NCI-H82 treated with DMSO at 0.1 percent for 48 hours (cell line): ENCODE results near the gene EHD2.

Experiments used
- DNase-seq: peaks from one replicate; lab custom pipeline; 2025; ENCODE audit not compliant: unreplicated experiment; lab: John Stamatoyannopoulos, UW

EHD2 gene

GRCh38 chr19:47691090-47691489, 22.1 kb upstream of the EHD2 start:
- DNase-seq, result no peak

- DNase-seq, result no peak
These were observed 21.4 kb upstream of the EHD2 start for GRCh38 chr19:47691782-47692181.

DNA sequence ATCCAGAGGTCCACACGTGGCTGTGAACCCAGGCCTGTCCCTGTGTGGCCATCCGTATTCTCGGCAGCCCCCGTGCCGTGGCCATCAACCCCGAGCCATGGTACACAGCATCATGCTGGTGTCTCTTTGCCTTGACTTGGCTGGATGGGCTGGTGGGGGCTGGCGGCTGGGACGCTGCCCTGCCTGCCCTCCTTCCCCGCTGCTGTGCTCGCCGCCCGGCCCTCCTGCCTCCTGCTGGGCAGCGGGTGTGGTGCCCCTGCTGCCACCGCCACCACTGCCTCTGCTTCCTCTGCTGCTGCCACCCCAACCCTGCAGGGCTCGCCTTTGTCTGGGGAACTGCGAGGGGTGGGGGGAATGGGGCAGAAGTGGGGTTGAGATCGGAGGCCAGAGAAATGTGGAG, 19.7 kb upstream of the EHD2 start:
- no peak for DNase-seq

DNA sequence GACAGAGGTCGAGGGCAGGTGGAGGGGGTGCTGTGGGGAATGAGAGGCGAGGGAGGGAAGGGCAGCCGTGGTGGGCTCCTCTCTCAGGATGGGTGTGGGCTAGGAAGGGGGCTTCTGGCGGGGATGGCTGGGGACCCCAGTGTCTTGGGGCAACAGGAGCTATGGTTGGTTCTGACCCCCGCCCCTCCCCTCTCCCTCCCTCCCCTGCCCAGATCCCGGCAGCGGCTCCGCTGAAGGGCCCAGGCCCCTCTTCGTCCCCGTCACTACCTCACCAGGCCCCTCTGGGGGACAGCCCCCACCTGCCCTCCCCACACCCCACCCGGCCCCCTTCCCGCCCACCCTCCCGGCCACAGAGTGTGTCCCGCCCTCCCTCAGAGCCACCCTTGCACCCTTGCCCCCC, 19.3 kb upstream of the EHD2 start:
- DNase-seq, result no peak

DNA sequence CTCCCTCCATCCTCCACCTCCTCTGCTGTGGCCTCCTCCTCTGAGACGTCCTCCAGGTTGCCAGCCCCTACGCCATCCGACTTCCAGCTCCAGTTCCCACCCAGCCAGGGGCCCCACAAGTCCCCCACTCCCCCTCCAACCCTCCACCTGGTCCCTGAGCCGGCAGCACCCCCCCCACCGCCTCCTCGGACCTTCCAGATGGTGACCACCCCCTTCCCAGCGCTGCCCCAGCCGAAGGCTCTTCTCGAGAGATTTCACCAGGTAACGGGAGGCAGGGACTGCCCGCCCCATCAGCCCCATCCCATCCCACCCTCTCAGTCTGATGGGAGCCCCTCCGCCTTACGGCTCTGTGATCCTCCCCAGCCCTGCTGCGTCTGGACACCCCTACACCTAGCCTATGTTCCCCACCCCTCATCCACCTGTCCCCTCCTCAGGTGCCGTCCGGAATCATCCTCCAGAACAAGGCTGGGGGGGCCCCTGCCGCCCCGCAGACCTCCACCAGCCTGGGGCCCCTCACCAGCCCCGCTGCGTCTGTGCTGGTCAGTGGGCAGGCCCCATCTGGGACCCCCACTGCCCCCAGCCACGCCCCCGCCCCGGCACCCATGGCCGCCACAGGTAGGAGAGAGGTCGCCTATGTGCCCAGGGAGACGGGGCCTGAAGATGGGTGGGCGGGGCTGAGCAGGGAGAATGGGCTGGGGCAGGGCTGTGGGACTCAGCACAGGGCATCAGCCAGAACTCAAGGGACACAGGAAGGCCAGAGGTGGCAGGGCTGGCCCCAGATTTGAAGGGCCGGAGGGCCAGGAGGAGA, 18.6 kb upstream of the EHD2 start:
- no peak for DNase-seq

DNA sequence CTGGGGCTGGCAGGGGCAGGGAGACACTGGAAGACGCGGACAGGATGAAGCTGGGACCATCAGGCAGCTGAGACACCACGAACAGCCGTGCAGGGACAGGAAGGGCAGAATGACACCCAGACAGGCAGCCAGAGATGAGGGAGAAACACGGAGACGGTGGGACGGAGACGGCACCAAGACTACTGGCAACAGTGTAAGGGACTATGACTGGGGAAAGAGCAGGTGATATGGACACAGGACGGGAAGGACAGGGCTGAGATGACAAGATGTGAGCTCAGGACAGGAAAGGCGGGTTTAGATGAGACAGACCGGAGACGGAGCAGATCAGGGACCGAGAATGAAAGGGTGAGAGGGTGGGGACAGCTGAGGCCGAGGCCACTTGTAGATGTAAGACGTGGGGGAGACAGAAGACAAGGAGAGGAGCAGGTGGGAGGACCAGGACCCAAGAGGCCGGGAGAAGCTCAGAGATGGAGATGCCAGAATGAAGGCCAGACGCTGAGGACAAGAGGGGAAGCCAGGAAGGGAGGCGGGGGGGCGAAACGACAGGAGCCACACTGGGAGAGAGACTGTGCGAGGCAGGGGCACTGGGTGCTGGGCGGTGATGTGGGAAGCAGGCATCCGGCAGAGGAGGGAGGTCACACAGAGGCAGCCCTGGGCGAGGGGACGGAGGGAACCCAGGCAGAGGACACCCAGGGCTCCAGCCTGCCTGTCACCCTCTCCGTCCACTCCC, 17.5 kb upstream of the EHD2 start:
- no peak for DNase-seq

DNA sequence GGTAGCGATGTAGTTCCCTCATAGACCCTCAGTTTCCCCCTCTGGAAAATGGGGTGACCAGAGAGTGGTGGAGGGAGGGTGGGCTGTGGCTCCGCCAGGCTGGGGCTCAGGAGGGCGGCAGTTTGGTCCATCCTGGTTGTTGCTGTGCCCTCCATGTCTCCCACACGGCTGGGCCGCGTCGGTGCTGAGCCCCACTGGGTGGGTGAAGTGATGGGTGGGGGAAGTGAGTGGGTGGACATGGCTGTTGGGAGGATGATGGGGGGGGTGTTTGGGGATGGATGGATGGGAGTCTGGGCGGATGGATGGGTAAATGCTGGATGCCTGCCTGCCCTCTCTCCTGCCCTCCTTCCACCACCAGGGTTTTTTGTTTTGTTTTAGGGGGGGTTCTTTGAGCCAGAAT, 16.6 kb upstream of the EHD2 start:
- no peak for DNase-seq

- peak; percentile 53 for DNase-seq
These were observed 15.2 kb upstream of the EHD2 start for GRCh38 chr19:47697863-47698609.

DNA sequence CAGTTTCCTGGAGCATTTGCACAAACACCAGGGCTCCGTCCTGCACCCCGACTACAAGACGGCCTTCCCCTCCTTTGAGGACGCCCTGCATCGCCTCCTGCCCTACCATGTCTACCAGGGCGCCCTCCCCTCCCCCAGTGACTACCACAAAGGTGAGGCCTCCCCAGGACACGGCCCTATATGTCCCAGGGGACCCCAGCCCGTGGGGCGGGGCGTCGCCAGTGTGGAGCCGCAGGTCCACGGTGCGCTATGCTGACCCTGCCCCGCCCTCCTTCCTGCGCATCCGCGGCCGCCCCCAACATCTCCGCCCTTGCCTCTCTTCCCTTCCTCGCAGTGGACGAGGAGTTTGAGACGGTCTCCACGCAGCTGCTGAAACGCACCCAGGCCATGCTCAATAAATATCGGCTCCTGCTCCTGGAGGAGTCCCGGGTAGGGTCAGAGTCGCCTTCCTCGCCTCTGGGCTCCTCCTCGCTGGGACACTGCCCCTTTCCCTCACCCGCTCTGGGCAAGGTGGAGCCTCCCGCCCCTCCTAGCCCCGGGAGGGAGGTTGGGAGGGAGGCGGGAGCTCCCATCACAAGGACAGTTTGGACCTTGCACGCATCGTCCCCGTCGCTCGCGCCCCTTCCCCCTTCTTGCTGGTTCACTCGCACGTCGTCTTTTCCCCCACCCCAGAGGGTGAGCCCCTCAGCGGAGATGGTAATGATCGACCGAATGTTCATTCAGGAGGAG, 14.4 kb upstream of the EHD2 start:
- DNase-seq, result no peak

DNA sequence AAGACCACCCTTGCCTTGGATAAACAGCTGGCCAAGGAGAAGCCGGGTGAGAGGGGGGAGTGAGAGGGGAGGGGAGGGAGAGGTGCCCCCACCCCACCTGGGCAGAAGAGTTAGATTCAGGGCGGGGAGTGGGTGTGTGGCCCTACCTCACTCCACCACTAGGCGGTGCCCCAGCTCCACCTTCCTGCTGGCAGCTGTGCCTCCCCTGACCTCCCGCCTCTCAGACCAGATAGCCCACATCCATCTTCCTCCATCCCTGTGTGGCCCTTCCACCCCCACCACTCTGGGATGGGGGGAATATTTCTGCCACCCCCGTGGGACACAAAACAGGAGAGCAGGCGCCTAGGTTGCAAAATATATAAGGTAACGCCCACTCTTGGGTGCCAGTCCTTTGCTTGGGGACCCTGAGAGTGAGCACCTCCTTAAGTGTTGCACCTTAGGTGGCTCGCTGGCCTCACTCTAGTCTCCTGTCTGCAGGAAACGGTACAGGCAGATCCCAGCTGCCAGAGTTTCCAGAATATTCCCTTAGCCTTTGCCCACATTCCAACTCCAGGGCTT, 13.8 kb upstream of the EHD2 start:
- DNase-seq, result peak; percentile 33

GRCh38 chr19:47700934-47701716, 12.1 kb upstream of the EHD2 start:
- DNase-seq, result no peak

DNA sequence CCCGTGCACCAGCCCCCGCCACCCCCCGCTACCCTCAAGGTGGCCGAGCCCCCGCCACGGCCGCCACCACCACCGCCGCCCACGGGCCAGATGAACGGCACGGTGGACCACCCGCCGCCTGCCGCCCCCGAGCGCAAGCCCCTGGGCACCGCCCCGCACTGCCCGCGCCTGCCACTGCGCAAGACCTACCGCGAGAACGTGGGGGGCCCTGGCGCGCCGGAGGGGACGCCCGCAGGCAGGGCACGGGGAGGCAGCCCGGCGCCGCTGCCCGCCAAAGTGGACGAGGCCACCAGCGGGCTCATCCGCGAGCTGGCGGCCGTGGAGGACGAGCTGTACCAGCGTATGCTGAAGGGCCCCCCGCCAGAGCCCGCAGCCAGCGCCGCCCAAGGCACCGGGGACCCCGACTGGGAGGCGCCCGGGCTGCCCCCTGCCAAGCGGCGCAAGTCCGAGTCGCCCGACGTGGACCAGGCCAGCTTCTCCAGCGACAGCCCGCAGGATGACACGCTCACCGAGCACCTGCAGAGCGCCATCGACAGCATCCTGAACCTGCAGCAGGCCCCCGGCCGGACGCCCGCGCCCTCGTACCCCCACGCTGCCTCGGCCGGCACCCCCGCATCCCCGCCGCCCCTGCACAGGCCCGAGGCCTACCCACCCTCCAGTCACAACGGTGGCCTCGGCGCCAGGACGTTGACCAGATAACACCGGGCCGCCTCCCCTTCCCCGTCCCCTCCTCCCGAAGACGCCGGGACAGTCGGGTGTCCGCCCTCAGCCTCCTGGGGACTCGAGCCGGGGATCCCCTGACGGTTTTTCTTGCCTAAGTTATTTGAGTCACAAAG, 11.3 kb upstream of the EHD2 start:
- DNase-seq, result no peak

DNA sequence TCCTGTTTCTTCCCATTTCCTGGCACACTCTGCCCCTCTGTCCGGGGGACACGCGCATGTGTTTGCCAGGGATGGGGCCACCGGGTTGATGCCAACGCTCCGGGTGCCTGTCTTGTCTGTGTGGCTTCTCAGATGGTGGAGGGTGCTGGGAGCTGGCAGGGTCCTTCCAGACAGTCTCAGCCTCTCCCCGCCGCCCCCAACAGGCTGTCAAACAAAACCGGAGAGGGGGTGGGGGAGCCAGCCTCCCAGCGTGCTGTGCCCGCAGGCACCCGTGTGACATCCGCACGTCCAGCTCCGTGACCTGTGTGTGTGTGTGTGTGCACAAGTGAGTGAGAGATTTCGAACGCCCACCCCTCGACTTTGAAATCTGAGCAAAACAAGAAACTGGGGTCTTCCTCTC, 10.6 kb upstream of the EHD2 start:
- no peak for DNase-seq

DNA sequence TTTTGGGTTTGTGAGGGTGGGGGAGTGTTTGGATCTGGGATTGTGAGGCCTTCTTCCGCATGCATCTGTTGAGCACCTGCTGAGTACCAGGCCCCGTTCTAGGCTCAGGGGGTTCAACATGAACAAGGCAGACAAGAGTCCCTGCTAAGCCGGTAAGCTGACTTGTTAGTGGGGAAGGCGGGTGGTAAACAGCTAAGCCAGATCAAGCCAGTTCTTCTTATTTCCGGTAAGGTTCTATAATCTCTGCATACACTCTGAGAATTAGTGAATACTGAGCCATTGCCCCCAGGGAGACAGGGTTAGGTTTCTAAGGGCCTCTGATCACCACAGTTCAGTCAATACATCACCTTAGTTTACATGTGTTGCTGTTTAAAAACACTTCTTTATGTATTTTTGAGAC, 9.9 kb upstream of the EHD2 start:
- DNase-seq, result peak; percentile 87

DNA sequence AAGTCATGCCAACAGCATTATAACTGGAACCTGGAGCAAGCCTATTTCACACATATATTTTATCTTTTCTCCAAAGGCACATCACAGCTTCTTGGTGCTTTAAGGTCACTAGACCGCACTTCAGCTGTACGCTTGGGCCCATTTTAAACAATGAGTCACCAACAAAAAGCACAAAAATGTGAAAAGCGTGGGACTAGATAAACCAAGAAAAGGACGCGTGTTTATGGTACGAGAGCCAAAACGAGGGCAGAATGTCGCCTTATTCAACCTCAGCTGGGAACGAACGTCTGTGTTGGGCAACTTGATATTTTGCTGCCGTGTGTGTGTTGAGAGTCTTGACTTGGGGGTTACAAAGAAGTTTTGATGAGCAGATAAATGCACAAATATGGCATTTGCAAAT, 9.2 kb upstream of the EHD2 start:
- no peak for DNase-seq

- no peak for DNase-seq
These were observed 8.6 kb upstream of the EHD2 start for GRCh38 chr19:47704656-47705055.

DNA sequence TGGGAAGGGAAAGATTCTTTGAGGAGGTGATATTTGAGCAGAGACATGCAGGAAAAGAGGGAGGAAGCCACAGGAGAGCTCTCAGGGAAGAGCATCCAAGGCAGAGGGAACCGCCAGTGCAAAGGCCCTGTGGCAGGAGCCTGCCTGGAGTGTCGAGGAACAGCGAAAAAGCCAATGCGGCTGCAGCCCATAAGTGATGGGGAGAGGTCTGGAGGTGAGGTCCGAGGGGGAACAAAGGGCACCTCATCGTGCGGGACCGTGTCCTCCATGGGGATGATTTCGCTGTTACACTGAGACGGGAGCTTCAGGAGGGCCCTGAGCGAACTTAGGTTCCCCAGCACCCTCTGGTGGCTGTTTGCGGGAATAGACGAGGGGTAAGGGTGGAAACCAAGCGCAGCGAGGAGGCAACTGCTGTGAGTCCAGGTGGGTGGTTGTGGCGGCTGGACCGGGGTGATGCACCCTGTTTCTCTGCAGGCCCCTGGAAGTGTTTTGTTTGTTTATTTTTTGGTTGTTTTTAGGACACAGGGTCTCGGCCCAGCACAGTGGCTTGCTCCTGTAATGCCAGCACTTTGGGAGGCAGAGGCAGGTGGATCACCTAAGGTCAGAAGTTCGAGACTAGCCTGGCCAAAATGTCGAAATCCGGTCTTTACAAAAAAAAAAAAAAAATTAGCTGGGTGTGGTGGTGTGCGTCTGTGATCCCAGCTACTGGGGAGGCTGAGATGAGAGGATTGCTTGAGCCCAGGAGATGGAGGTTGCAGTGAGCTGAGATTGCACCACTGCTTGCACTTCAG, 5.9 kb upstream of the EHD2 start:
- peak; percentile 66 for DNase-seq

DNA sequence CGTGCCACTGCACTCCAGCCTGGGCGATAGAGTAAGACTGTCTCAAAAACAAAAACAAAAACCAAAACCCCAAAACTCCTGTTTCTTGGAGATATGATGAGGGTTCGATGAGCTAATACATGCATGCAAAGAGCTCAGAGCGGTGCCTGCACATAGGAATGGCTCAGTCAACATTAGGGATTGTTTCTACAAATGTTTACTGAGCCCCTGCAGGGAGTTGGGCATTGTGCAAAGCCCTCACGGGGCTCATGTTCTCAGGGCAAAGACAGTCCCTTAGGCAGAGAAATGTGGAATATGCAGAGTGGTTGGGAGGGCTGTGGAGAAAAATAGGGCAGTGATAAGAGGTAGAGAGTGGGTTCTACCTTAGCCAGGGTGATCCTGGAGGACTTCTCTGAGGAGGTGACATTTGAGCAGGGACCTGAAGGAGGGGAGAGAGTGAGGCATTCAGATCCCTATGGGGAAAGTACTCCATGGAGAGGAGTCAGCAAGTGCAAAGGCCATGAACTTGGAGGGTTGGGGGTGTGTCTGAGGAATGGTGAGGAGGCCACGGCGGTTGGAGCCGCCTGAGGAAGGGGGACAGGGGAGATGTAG, 1.5 kb upstream of the EHD2 start:
- DNase-seq, result no peak
